ENCODE results near the gene RNF17. TPM values are rescaled to one million over a fixed set of nuclear protein-coding genes. Genes with fewer than 3 reads are reported as not detected.

Gene RNF17
- total RNA-seq, 1 donor from 2014 or later, result not detected

GRCh38 chr13:24745861-24746617 lies 17.9 kb upstream of the RNF17 start:
- DNase-seq (ENCODE audit: low spot score in 2 of 2, unreplicated experiment in 2 of 2), result no peak
- peak overlapping the region; percentile 73 for H3K4me3 Mint-ChIP-seq
- no peaks in the 10 kb centered on the region for H3K36me3 Mint-ChIP-seq
- no peak overlapping the region for H3K27ac Mint-ChIP-seq
- TF ChIP-seq CTCF (IDR thresholded peaks at IDR 0.05; ENCODE audit: unreplicated experiment), result no peak
- peaks cover 76% of the 10 kb centered on the region for H3K27me3 Mint-ChIP-seq (ENCODE audit: low read depth)
- no peaks in the 10 kb centered on the region for H3K9me3 Mint-ChIP-seq
- peaks cover 20% of the 10 kb centered on the region for H3K4me1 Mint-ChIP-seq

- no peak for DNase-seq (ENCODE audit: low spot score in 2 of 2, unreplicated experiment in 2 of 2)
- H3K27me3 Mint-ChIP-seq (ENCODE audit: low read depth), result peaks cover 83% of the 10 kb centered on the region
- TF ChIP-seq CTCF (IDR thresholded peaks at IDR 0.05; ENCODE audit: unreplicated experiment), result no peak
Observed at GRCh38 chr13:24746618-24747247, 17.2 kb upstream of the RNF17 start.

GRCh38 chr13:24747248-24748060 lies 16.5 kb upstream of the RNF17 start:
- no peak overlapping the region for H3K27ac Mint-ChIP-seq
- H3K4me3 Mint-ChIP-seq, result peak overlapping the region; percentile 73
- no peak for TF ChIP-seq CTCF (IDR thresholded peaks at IDR 0.05; ENCODE audit: unreplicated experiment)
- H3K9me3 Mint-ChIP-seq, result no peaks in the 10 kb centered on the region
- H3K4me1 Mint-ChIP-seq, result peaks cover 12% of the 10 kb centered on the region
- no peak for DNase-seq (ENCODE audit: low spot score in 2 of 2, unreplicated experiment in 2 of 2)
- H3K36me3 Mint-ChIP-seq, result no peaks in the 10 kb centered on the region
- H3K27me3 Mint-ChIP-seq (ENCODE audit: low read depth), result peaks cover 87% of the 10 kb centered on the region

More at GRCh38 chr13:24746618-24747247, 17.2 kb upstream of the RNF17 start:
- Mint-ChIP-seq H3K27ac (no peak overlapping the region), H3K36me3 (no peaks in the 10 kb centered on the region), H3K4me1 (peaks cover 19% of the 10 kb centered on the region), H3K4me3 (peak overlapping the region; percentile 73), H3K9me3 (no peaks in the 10 kb centered on the region)

- peak overlapping the region; percentile 73 for H3K4me3 Mint-ChIP-seq
Observed at GRCh38 chr13:24748061-24748400, 15.9 kb upstream of the RNF17 start.

GRCh38 chr13:24759197-24759596 lies 4.8 kb upstream of the RNF17 start:
- TF ChIP-seq CTCF (IDR thresholded peaks at IDR 0.05; ENCODE audit: unreplicated experiment), result no peak
- Mint-ChIP-seq H3K27ac (no peak overlapping the region), H3K27me3 (ENCODE audit: low read depth) (peaks cover 10% of the 10 kb centered on the region), H3K4me3 (no peak overlapping the region), H3K4me1 (no peaks in the 10 kb centered on the region), H3K36me3 (no peaks in the 10 kb centered on the region), H3K9me3 (no peaks in the 10 kb centered on the region)
- DNase-seq (ENCODE audit: low spot score in 2 of 2, unreplicated experiment in 2 of 2), result no peak

More at GRCh38 chr13:24748061-24748400, 15.9 kb upstream of the RNF17 start:
- Mint-ChIP-seq H3K4me1 (peaks cover 9% of the 10 kb centered on the region), H3K9me3 (no peaks in the 10 kb centered on the region), H3K27me3 (ENCODE audit: low read depth) (peaks cover 86% of the 10 kb centered on the region), H3K27ac (no peak overlapping the region), H3K36me3 (no peaks in the 10 kb centered on the region)
- DNase-seq (ENCODE audit: low spot score in 2 of 2, unreplicated experiment in 2 of 2), result no peak
- TF ChIP-seq CTCF (IDR thresholded peaks at IDR 0.05; ENCODE audit: unreplicated experiment), result no peak
